Measurements from ENCODE around the gene ADAMTSL1.

GRCh38 chr9:18601956-18602355, 128.0 kb downstream of the ADAMTSL1 start:
- TF ChIP-seq CTCF (IDR thresholded peaks at IDR 0.05; ENCODE audit: low read depth, low read length), result no peak
- TF ChIP-seq EZH2phosphoT487 (IDR thresholded peaks at IDR 0.05; ENCODE audit: low read depth), result no peak

Measured in OCI-LY3 (cell line).